ENCODE data around the gene PPP6C. TPM values are rescaled to one million over a fixed set of nuclear protein-coding genes. Genes with fewer than 3 reads are reported as not detected.
A peak's percentile ranks its signal among the peaks of the same experiment; 100 is the strongest.

PPP6C gene
- total and polyA plus RNA-seq, 2 donors (not counting 1 experiment from before 2014, with no cell fraction given), result 12.1 to 38.6 TPM

GRCh38 chr9:125145425-125145824, 44.2 kb downstream of the PPP6C start:
- H3K36me3 ChIP-seq (replicated peaks in 1 of 2; ENCODE audit: control extremely low read depth in 1 of 2, control insufficient read depth in 1 of 2, extremely low read depth in 1 of 2, insufficient read depth in 2 of 2, low read length in 1 of 2), result peaks cover 0 to 10% of the 10 kb centered on the region in 2 experiments
- H2AFZ ChIP-seq (ENCODE audit: insufficient read depth, low read depth, low read length, poor library complexity, severe bottlenecking), result no peak overlapping the region
- peaks cover 18% of the 10 kb centered on the region for H3K79me2 ChIP-seq (ENCODE audit: control insufficient read depth, insufficient read depth, low read length)
- no peaks in the 10 kb centered on the region for H3K9me3 ChIP-seq (ENCODE audit: control extremely low read depth in 1 of 3, control insufficient read depth in 2 of 3, insufficient read depth in 1 of 3, low read length in 2 of 3)
- DNase-seq, result no peak
- no peak overlapping the region for H3K4me3 ChIP-seq (ENCODE audit: control extremely low read depth in 1 of 5, extremely low read depth in 1 of 5, insufficient read depth in 1 of 5, low read depth in 2 of 5, low read length in 4 of 5)
- POLR2A ChIA-PET, result no interaction called here
- TF ChIP-seq EZH2 (IDR thresholded peaks at IDR 0.05; ENCODE audit: borderline replicate concordance, insufficient read depth, low read depth, low read length, poor library complexity, severe bottlenecking), result no peak
- TF ChIP-seq CTCF (IDR thresholded peaks at IDR 0.05), result no peak
- no peaks in the 10 kb centered on the region for H3K27me3 ChIP-seq (replicated peaks in 1 of 4; ENCODE audit: control extremely low read depth in 1 of 4, control insufficient read depth in 3 of 4, insufficient read depth in 4 of 4, low read length in 3 of 4)
- H4K20me1 ChIP-seq (ENCODE audit: control insufficient read depth, insufficient read depth, low read length, poor library complexity, severe bottlenecking), result no peaks in the 10 kb centered on the region
- no peak overlapping the region for H3K27ac ChIP-seq (ENCODE audit: low read length in 2 of 2)
- no peaks in the 10 kb centered on the region for H3K9me3 Mint-ChIP-seq (ENCODE audit: insufficient read depth)
- intact Hi-C loops (cut with micrococcal nuclease), result no loop called here
- H3K4me1 Mint-ChIP-seq, result peaks cover 18% of the 10 kb centered on the region
- H3K4me3 Mint-ChIP-seq, result no peak overlapping the region
- CTCF ChIA-PET, result no interaction called here
- H3K9ac ChIP-seq (ENCODE audit: low read length), result no peak overlapping the region
- no peaks in the 10 kb centered on the region for H3K27me3 Mint-ChIP-seq
- H3K4me2 ChIP-seq (replicated peaks; ENCODE audit: low read depth, low read length, poor library complexity, severe bottlenecking), result no peak overlapping the region
- no peak for ATAC-seq (ENCODE audit: low read depth)
- WGBS (ENCODE audit: insufficient coverage), result 20% methylated on average over 1 of the region's 4 CpGs
- H3K4me1 ChIP-seq (ENCODE audit: control insufficient read depth in 2 of 2, insufficient read depth in 2 of 2, low read length in 2 of 2), result peaks cover 9% of the 10 kb centered on the region in 2 donors
- no peak overlapping the region for H3K27ac Mint-ChIP-seq

- TF ChIP-seq CTCF (IDR thresholded peaks at IDR 0.05), result peak; percentile 96
- TF ChIP-seq EZH2 (IDR thresholded peaks at IDR 0.05; ENCODE audit: borderline replicate concordance, insufficient read depth, low read depth, low read length, poor library complexity, severe bottlenecking), result no peak
- no peaks in the 10 kb centered on the region for H3K36me3 ChIP-seq (replicated peaks in 1 of 2; ENCODE audit: control extremely low read depth in 1 of 2, control insufficient read depth in 1 of 2, extremely low read depth in 1 of 2, insufficient read depth in 2 of 2, low read length in 1 of 2)
- POLR2A ChIA-PET, result interaction anchor here (1.5 kb wide), 1 partner anchor 18 kb away, joined by 6 read pairs; no protein-coding TSS in a partner anchor
- H3K27me3 ChIP-seq (replicated peaks in 1 of 4; ENCODE audit: control extremely low read depth in 1 of 4, control insufficient read depth in 3 of 4, insufficient read depth in 4 of 4, low read length in 3 of 4), result no peaks in the 10 kb centered on the region
- DNase-seq (peak; percentile 98), ATAC-seq (ENCODE audit: low read depth) (peak; percentile 98)
- H2AFZ ChIP-seq (ENCODE audit: insufficient read depth, low read depth, low read length, poor library complexity, severe bottlenecking), result peak within 1 kb of the TSS; percentile 67
- H3K4me1 ChIP-seq (ENCODE audit: control insufficient read depth in 2 of 2, insufficient read depth in 2 of 2, low read length in 2 of 2), result peaks cover 9% of the 10 kb centered on the region in 2 donors
- Mint-ChIP-seq H3K27me3 (no peaks in the 10 kb centered on the region), H3K27ac (peak within 1 kb of the TSS; percentile 88), H3K9me3 (ENCODE audit: insufficient read depth) (no peaks in the 10 kb centered on the region), H3K4me3 (peak within 1 kb of the TSS; percentile 98), H3K4me1 (peaks cover 19% of the 10 kb centered on the region)
- H3K9ac ChIP-seq (ENCODE audit: low read length), result peak within 1 kb of the TSS; percentile 62
- under 1% methylated on average over 45 of the region's 46 CpGs for WGBS (ENCODE audit: insufficient coverage)
- H4K20me1 ChIP-seq (ENCODE audit: control insufficient read depth, insufficient read depth, low read length, poor library complexity, severe bottlenecking), result no peaks in the 10 kb centered on the region
- H3K27ac ChIP-seq (ENCODE audit: low read length in 2 of 2), result peak within 1 kb of the TSS in 1 of 2 donors; percentile 2
- CTCF ChIA-PET, result interaction anchor here (0.8 to 1.1 kb wide), 5 partner anchors 47 to 371 kb away, joined by 3 to 4 read pairs (median 3); partner anchors contain the start of gene WDR38
- peaks cover 35% of the 10 kb centered on the region for H3K79me2 ChIP-seq (ENCODE audit: control insufficient read depth, insufficient read depth, low read length)
- H3K4me2 ChIP-seq (replicated peaks; ENCODE audit: low read depth, low read length, poor library complexity, severe bottlenecking), result peak within 1 kb of the TSS; percentile 90
- intact Hi-C loops (cut with micrococcal nuclease), result loop anchor here (1.0 to 5.0 kb wide), 9 partner anchors 46 to 373 kb away; partner anchors contain the start of genes GAPVD1, GOLGA1, HSPA5 and NR6A1
- no peaks in the 10 kb centered on the region for H3K9me3 ChIP-seq (ENCODE audit: control extremely low read depth in 1 of 3, control insufficient read depth in 2 of 3, insufficient read depth in 1 of 3, low read length in 2 of 3)
- peak within 1 kb of the TSS; percentile 41 to 70 (median 60) for H3K4me3 ChIP-seq (ENCODE audit: control extremely low read depth in 1 of 5, extremely low read depth in 1 of 5, insufficient read depth in 1 of 5, low read depth in 2 of 5, low read length in 4 of 5)
Measured at GRCh38 chr9:125143377-125144090, 46.1 kb downstream of the PPP6C start, which contains the start of gene SCAI. Gene SCAI, minus strand, starts transcription at chr9:125143528. Its CDS starts 91 bp downstream, at chr9:125143437.
